Activated T-helper 17 cell treated with anti-CD3 and anti-CD28 coated beads, Interleukin-2, amount 50 U/mL, for 72 hours (primary cell): ENCODE results near the gene PER1. TPM values are rescaled to one million over a fixed set of nuclear protein-coding genes. Genes with fewer than 3 reads are reported as not detected.
A peak's percentile ranks its signal among the peaks of the same experiment; 100 is the strongest.
"Not testable (repeated sequence)": the region's sequence is repeated elsewhere in the genome, so short reads cannot be mapped to it uniquely, and the experiment has no call there.

Source experiments
- ATAC-seq: fragments of 150-1000 bp; cut with Tn5 transposase; replicated peaks from 2 replicates; pipeline ENCODE4 v1.10.0; 2021; ENCODE audit warnings: mild to moderate bottlenecking, moderate library complexity
- H3K27ac Mint-ChIP-seq: one replicate; pipeline ENCODE4 v1.8.0; 2022; ENCODE audit warnings: mixed read lengths
- H3K27me3 Mint-ChIP-seq: one replicate; pipeline ENCODE4 v1.8.0; 2022; ENCODE audit warnings: mixed read lengths
- H3K36me3 Mint-ChIP-seq: one replicate; pipeline ENCODE4 v1.8.0; 2022; ENCODE audit warnings: low read depth, mild to moderate bottlenecking, mixed read lengths
- H3K4me1 Mint-ChIP-seq: one replicate; pipeline ENCODE4 v1.8.0; 2022; ENCODE audit warnings: mixed read lengths
- H3K4me3 Mint-ChIP-seq: one replicate; pipeline ENCODE4 v1.8.0; 2022; ENCODE audit warnings: mild to moderate bottlenecking, mixed read lengths
- H3K9me3 Mint-ChIP-seq: one replicate; pipeline ENCODE4 v1.8.0; 2022; ENCODE audit warnings: mixed read lengths
- total RNA-seq, 2 donors: library from RNA; stranded (reverse); gene quantifications; one replicate each; pipeline ENCODE4 v1.2.3, GENCODE V29; 2022

The PER1 gene
- total RNA-seq, 2 donors from 2014 or later: 52.0 to 269 TPM

DNA sequence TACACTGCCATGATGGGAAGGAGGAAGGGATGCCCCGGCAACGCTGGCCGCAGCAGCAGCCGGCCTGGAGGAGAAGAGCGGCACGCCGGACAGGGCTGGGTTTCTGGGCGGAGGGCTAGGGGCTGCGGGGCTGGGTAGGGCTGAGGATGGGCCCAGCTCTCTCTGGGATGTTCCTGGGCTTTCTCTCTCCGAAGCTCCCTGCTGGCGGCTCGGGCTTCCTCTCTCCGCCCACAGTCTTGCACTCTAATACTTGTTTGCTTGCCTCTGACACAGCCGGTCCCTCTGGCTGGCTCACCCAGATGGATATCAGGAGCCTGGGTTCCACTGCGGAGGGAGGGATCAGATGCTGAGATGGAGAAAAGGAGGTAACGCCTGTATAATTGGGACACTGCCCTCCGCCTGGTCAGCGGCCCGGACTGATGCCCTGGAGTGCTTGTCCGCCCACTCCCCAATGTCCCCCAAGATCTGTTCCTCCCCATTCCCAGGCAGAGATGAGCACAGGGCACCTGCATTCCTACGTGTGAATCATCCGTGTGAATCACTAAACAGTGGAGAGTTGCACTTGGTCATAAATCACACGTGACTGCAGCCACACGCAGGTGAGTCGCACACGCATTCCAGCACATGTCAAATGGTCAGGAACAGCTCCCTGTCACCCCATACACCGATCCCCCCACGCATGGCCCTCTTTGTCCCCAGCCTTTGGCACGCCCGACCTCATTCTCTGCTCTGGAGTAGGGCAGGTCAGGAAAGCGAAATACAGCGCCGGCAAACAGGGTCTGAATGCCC lies 34.0 kb downstream of the PER1 start, which contains the start of gene ALOXE3:
ALOXE3 (minus strand) TSS at position 535 of the 789 bp plus-strand sequence; CDS start at position 11, 524 bp downstream.
- H3K4me1 Mint-ChIP-seq: peaks cover 36% of the 10 kb centered on the region
- no peaks in the 10 kb centered on the region for H3K9me3 Mint-ChIP-seq
- H3K4me3 Mint-ChIP-seq: peak within 1 kb of the TSS; percentile 95
- H3K27me3 Mint-ChIP-seq: peaks cover 31% of the 10 kb centered on the region
- ATAC-seq: peak; percentile 39
- peaks cover 33% of the 10 kb centered on the region for H3K36me3 Mint-ChIP-seq
- H3K27ac Mint-ChIP-seq: peak within 1 kb of the TSS; percentile 100

DNA sequence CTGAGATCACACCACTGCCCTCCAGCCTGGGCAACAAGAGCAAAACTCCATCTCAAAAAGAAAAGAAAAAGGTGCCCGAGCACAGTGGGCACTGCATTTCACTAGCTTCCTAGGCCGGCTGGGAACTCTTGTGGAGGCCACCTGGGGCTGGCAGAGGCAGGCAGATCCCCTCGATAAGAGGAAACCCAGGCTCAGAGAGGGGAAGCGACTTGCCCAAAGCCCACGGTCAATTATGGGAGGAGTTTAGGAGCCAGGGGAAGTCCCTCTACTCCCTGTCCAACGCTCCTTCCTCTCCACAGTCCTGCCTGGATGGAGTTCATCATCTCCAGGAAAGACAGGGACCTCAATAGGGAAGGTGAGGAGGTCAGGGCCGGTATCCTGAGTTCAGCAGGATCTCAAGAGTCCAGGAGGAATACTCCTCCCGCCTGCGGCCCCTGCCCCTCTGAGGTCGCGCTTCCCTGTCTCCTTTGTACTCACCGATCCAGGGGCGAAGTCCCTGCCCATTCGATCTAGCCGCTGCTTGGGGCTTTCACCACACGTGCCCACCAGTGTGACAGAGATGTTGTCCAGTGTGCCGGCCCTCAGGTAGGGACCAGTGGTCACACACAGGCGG lies 34.7 kb downstream of the PER1 start:
- peaks cover 30% of the 10 kb centered on the region for H3K36me3 Mint-ChIP-seq

DNA sequence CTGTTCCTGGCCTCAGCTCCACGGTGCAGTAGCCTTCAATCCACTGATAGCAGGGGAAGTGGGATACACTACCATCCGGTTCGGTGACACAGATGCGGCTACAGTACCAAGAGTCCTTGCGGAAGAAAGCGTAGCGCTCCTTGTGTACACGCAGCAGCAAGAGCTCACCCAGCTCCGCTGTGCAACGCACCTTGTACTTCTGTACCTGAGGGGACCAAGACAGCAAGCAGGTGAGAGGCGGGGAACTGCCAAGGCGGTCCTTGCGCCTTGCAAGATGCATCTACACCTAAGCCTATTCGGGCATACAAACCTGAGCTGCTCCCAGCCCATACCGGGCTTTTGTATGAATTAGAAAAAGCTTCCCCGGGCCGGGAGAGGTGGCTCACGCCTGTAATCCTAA lies 35.4 kb downstream of the PER1 start:
- H3K36me3 Mint-ChIP-seq: peaks cover 30% of the 10 kb centered on the region
- peaks cover 27% of the 10 kb centered on the region for H3K27me3 Mint-ChIP-seq
- H3K9me3 Mint-ChIP-seq: no peaks in the 10 kb centered on the region
- ATAC-seq: no peak
- H3K4me3 Mint-ChIP-seq: peak overlapping the region; percentile 95
- H3K27ac Mint-ChIP-seq: no peak overlapping the region
- peaks cover 33% of the 10 kb centered on the region for H3K4me1 Mint-ChIP-seq

More for the DNA sequence above, 34.7 kb downstream of the PER1 start:
- Mint-ChIP-seq H3K4me1 (peaks cover 33% of the 10 kb centered on the region), H3K27ac (peak overlapping the region; percentile 100), H3K27me3 (peaks cover 29% of the 10 kb centered on the region), H3K9me3 (no peaks in the 10 kb centered on the region), H3K4me3 (peak overlapping the region; percentile 95)
- ATAC-seq: no peak

DNA sequence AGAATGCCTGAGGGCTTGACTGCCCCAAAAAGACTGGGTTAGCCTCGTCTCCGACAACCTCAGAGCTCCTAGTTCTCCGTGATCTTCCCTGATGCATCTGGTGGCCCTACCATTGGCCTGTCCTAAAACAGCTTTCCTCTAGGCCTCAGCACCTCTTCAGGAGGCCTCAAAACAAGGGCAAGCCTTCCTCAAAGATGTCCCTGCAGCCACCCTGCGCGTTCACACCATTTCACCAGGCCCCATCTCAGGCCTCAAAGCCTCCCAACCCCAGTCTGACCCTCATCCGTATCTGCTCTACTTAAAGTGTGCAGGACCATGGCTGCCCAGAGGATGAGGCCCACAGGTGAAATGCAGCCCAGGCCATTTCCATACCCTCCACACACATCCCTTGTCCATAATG lies 41.3 kb downstream of the PER1 start:
- Mint-ChIP-seq H3K27ac (peak overlapping the region; percentile 33), H3K4me3 (peak overlapping the region; percentile 35), H3K36me3 (no peaks in the 10 kb centered on the region), H3K27me3 (peaks cover 23% of the 10 kb centered on the region), H3K4me1 (peaks cover 3% of the 10 kb centered on the region), H3K9me3 (no peaks in the 10 kb centered on the region)
- no peak for ATAC-seq

DNA sequence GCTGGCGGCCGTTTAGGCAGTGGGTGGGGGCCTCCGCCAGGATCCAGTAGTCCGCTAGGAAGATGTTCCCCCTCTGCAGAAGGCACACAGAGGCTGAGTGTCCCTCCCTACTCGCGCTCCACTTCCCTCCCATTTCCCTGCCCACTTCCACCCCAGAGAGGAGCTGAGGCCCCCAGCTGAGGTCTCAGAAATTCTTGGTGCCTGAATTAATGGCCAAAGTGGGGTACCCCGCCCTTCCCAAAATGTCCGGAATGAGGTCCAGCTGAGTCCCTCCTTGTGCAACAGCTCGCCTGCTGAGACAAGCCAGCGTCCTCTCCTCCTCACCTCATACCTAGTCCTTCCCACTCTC lies 41.8 kb downstream of the PER1 start:
- Mint-ChIP-seq H3K36me3 (no peaks in the 10 kb centered on the region), H3K27me3 (peaks cover 19% of the 10 kb centered on the region), H3K4me1 (peaks cover 3% of the 10 kb centered on the region), H3K27ac (peak overlapping the region; percentile 33), H3K4me3 (peak overlapping the region; percentile 35), H3K9me3 (no peaks in the 10 kb centered on the region)
- ATAC-seq: no peak

DNA sequence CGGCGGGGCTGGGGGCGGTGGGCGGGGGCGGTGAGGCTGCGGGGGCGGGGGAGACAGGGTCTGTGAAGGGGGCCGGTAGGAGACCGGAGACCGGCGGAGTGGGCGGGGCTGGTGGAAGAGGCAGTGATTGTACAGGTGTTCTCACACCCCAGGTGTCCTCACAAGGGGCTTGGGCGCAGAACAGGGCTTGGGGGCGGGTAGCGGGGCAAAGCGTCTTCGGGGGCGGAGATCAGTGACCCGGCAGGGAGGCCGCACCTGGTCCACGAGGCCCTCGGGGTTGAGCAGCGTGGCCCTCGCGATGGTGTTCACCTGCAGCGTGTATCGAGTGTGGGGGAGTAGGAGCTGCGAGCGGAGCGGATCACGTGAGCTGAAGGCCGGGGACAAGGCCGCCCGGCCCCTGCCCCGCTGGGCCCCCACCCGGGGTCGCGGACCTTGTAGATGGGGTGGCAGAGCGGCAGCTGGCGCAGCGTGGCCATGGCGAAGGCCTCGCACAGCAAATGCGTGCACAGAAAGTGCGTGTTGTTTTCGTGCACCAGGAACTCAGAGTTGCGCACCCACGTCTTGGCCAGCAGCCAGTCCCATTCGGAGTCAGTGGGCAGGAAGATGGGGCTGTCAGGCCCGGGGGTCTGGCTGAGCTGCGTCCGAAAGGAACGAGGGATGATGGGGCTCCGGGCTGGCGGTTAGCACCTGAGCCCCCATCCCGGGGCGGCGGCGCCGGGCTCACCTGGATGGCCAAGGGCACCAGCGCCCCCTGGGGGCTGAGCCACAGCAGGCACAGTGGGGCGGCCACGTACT lies 42.3 kb downstream of the PER1 start:
- Mint-ChIP-seq H3K4me1 (peaks cover 3% of the 10 kb centered on the region), H3K4me3 (peak overlapping the region; percentile 22), H3K27ac (no peak overlapping the region), H3K9me3 (no peaks in the 10 kb centered on the region), H3K36me3 (no peaks in the 10 kb centered on the region), H3K27me3 (peaks cover 14% of the 10 kb centered on the region)
- ATAC-seq: peak; percentile 99

DNA sequence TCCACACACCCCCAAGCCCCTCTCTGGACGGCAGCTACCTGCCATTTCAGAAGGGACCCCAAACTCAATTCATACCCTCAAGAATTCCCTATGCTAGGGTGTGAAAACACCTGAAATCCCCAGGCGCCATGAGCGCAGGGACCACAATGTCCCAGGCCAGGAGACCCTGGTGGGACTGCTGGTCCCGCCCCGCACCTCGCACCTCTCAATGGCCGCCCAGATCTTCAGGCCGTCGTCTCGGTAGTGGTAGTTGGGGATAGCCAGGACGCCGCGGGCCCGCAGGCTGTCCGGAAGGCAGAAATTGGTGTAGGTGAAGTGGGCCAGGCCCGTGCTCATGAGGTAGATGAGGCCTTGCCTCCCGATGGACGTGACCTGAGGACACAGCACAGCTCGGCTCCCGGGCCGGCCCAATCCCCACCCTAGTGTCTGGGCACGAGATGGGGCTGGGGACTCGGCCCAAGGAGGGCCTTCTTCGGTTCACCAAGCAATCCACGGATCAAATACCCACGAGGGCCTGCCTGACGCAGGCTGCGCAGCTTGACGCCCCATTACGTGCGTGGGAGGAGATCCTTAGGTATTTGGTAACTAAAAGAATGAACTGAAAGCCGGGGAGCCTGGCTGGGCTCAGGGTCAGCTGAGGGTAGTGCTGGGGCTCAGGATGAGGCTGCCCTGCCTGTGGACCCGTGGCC lies 43.1 kb downstream of the PER1 start:
- Mint-ChIP-seq H3K36me3 (no peaks in the 10 kb centered on the region), H3K27ac (no peak overlapping the region), H3K9me3 (no peaks in the 10 kb centered on the region), H3K4me1 (peaks cover 3% of the 10 kb centered on the region), H3K27me3 (peaks cover 7% of the 10 kb centered on the region), H3K4me3 (peak overlapping the region; percentile 22)
- no peak for ATAC-seq

DNA sequence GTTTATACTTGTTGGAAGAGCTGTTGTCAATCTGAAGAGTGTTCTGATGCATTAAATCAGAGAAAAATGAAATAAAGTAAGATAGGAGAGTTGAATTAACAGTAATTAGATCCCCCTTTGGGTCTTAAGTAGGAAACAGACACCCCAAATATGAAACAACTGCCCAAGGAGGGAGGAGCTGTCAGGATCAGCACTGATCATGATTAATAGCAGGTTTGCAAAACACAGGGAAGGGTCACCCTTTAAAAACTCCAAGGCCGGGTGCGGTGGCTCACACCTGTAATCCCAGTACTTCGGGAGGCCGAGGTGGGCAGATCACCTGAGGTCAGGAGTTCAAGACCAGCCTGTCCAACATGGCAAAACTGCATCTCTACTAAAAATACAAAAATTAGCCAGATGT lies 45.2 kb downstream of the PER1 start:
- not testable (repeated sequence) for H3K36me3 Mint-ChIP-seq, H3K4me3 Mint-ChIP-seq, H3K9me3 Mint-ChIP-seq, ATAC-seq, H3K27me3 Mint-ChIP-seq, H3K4me1 Mint-ChIP-seq, H3K27ac Mint-ChIP-seq

DNA sequence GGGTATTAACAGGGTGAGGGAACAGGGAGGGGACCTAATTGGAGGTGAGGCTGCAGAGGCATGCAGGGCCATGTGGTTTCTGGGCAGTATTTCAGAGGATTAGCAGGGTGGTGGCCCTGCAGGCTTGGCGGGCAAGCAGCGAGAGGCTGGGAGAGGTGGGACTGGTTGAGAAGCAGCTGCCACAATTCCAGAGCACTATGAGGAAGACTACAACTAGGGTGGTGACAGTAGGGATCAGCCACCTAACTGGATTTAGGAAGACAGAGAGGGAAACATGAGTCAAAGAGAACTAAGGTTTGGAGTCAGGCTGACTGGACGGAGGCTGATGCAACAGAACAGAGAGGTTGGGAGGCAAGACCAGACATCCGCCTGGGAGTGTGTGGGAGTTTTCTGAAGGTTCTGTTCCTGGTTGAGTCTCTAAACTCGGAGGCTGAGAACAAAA lies 46.2 kb downstream of the PER1 start:
- H3K27me3 Mint-ChIP-seq: no peaks in the 10 kb centered on the region
- H3K4me1 Mint-ChIP-seq: peaks cover under 1% of the 10 kb centered on the region
- H3K9me3 Mint-ChIP-seq: no peaks in the 10 kb centered on the region
- H3K36me3 Mint-ChIP-seq: no peaks in the 10 kb centered on the region
- H3K4me3 Mint-ChIP-seq: no peak overlapping the region
- ATAC-seq: no peak
- H3K27ac Mint-ChIP-seq: no peak overlapping the region

DNA sequence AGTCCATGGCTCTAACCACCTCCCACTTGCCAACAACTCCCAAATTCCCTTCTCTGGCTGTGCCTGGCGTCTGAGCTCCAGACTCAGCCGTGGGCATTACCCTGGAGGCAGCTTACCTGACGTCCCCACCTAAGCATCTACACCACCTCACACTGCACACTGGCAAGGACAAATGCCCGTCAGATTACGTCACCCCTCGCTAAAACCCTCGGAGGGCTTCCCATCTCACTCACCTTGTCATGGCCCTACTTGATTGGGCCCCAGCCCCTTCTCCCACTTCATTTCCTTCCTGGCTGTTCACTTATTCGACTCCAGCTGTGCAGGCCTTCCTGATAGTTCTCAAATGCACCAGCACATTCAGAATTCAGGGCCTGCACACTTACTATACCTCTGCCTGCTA lies 47.3 kb downstream of the PER1 start:
- Mint-ChIP-seq H3K36me3 (no peaks in the 10 kb centered on the region), H3K4me3 (no peak overlapping the region), H3K9me3 (no peaks in the 10 kb centered on the region), H3K4me1 (no peaks in the 10 kb centered on the region), H3K27me3 (no peaks in the 10 kb centered on the region), H3K27ac (no peak overlapping the region)
- ATAC-seq: no peak

DNA sequence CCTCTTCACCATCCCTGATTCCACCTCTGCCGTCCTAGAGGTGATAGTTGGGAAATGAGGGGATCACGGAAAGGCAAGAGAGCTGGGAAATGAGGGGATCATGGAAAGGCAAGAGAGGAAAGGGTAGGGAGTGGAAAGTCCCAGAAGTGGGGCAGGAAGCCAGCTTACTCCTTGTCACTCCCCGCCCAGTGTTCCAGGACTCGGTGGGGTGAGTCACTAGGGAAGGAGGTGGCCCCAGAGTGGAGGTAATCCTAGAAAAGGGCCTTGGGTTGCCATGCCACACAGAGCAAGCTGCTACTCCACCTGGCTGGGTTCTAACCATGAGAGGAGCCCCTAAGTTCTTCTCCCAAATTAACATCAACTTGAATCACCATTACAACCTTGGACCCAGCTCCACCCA lies 48.7 kb downstream of the PER1 start:
- H3K4me1 Mint-ChIP-seq: no peaks in the 10 kb centered on the region
- no peak overlapping the region for H3K4me3 Mint-ChIP-seq
- H3K27me3 Mint-ChIP-seq: no peaks in the 10 kb centered on the region
- H3K9me3 Mint-ChIP-seq: no peaks in the 10 kb centered on the region
- no peak for ATAC-seq
- H3K36me3 Mint-ChIP-seq: no peaks in the 10 kb centered on the region
- no peak overlapping the region for H3K27ac Mint-ChIP-seq

DNA sequence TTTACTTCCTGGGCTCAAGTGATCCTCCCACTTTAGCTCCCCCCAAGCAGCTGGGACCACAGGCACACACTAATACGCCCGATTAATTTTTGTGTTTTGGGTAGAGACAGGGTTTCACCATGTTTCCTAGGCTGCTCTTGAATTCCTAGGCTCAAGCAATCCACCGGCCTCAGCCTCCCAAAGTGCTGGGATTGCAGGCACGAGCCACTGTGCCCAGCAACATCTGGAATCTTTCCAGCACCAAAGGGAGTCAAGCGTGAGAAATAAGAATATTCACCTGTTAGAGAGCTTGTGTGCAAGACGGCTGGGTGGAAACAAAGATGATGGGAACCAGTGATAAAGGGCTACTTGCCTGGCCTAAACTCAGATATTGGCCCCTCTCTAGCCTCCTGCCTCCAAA lies 50.5 kb downstream of the PER1 start:
- Mint-ChIP-seq H3K27me3 (no peaks in the 10 kb centered on the region), H3K9me3 (no peaks in the 10 kb centered on the region), H3K4me3 (no peak overlapping the region), H3K36me3 (no peaks in the 10 kb centered on the region), H3K4me1 (no peaks in the 10 kb centered on the region), H3K27ac (no peak overlapping the region)
- ATAC-seq: no peak

DNA sequence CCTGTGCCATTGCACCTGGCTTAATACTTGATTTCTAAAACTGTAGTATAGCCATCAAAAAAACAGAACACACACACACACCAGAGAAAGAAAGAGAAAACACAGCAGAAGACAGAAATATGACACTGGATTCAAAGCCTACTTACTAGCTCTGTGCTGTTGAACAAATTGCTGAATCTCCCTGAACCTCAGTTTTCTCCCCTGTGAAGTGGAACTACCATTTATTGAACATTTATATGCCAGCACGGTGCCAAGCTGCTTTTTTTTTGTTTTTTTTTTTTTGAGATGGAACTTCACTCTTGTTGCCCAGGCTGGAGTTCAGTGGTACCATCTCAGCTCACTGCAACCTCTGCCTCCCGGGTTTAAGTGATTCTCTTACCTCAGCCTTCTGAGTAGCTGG lies 51.4 kb downstream of the PER1 start:
- no peaks in the 10 kb centered on the region for H3K9me3 Mint-ChIP-seq
- H3K4me1 Mint-ChIP-seq: no peaks in the 10 kb centered on the region
- H3K27me3 Mint-ChIP-seq: no peaks in the 10 kb centered on the region
- H3K4me3 Mint-ChIP-seq: no peak overlapping the region
- no peak for ATAC-seq
- H3K27ac Mint-ChIP-seq: no peak overlapping the region
- no peaks in the 10 kb centered on the region for H3K36me3 Mint-ChIP-seq

DNA sequence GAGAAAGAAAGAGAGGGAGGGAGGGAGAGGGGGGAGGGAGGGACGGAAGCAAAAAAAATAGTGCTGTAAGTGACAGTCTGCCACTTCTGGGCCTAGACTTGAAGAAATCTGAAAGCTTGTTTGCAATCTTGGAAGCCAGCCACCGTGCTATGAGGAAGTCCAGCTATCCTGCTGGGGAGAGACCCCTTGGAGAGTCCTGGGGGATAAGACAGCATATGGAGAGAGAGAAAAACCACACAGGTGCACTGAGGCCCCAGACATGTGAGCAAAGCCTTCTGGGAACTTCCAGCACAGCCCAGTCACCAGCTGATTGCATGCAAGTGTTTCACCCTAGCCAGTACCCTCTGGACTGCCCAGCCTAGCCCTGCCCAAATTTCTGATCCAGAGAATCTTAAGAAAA lies 52.1 kb downstream of the PER1 start:
- no peaks in the 10 kb centered on the region for H3K36me3 Mint-ChIP-seq

More for the DNA sequence above, 52.1 kb downstream of the PER1 start:
- Mint-ChIP-seq H3K9me3 (no peaks in the 10 kb centered on the region), H3K27me3 (no peaks in the 10 kb centered on the region), H3K27ac (no peak overlapping the region), H3K4me1 (no peaks in the 10 kb centered on the region), H3K4me3 (no peak overlapping the region)
- no peak for ATAC-seq
